ENCODE measurements around the gene KIAA0930. TPM values are rescaled to one million over a fixed set of nuclear protein-coding genes. Genes with fewer than 3 reads are reported as not detected.

KIAA0930 gene
- total and polyA plus RNA-seq, 2 of the 4 experiments (the other 2 are of a cell fraction): 25.3 to 34.1 TPM

DNA sequence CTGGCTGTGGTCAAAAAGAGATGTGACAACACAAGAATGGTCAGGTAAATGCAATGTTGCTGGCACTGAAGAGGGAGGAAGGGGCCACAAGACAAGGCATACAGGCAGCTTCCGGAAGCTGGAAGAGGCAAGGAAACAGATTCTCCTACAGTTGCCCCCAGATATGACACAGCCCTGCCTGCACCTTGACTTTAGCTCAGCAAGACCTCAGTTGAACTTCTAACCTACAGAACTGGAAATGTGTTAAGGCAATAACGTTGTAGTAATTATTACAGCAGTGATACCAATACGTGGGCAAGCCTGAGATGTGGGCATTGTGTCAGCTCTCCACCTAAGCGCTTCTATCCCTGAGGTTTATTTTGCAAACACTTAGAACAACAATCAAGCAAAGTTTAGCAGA is 4.2 kb upstream of the KIAA0930 start:
- CTCF ChIA-PET: no interaction called here

More for the DNA sequence above, 4.2 kb upstream of the KIAA0930 start:
- Histone ChIP-seq H2BK15ac (ENCODE audit: low read depth, low read length) (peak overlapping the region; percentile 5; the same call in 2 of the 3 replicates), H4K91ac (ENCODE audit: insufficient read depth, low read depth, low read length) (peak overlapping the region; percentile 2; the same call in 1 of the 2 replicates), H3K9me3 (ENCODE audit: control insufficient read depth, insufficient read depth, low read length) (no peaks in the 10 kb centered on the region), H3K9me1 (ENCODE audit: insufficient read depth, low read length) (peaks cover 8% of the 10 kb centered on the region), H3K4me3 (ENCODE audit: insufficient read depth, low read depth, low read length) (no peak overlapping the region), H3K4ac (ENCODE audit: low read depth, low read length) (peak overlapping the region; percentile 62; the same call in 1 of the 2 replicates), H2AFZ (replicated peaks; ENCODE audit: low read length, poor library complexity) (no peak overlapping the region), H2AK9ac (replicated peaks; ENCODE audit: low read depth, low read length, poor library complexity) (no peak overlapping the region), H4K8ac (ENCODE audit: low read depth in 2 of 2, low read length in 2 of 2) (no peak overlapping the region; a peak in 1 of 4 replicates), H3K4me1 (ENCODE audit: control insufficient read depth, insufficient read depth, low read length) (peaks cover 12% of the 10 kb centered on the region; the same call in 1 of the 2 replicates), H3K4me2 (ENCODE audit: low read depth, low read length) (no peak overlapping the region), H2AK5ac (ENCODE audit: low read depth, low read length) (peak overlapping the region; percentile 70), H3K14ac (replicated peaks; ENCODE audit: low read depth, low read length) (0 out of 2 replicates have a peak overlapping the region, but pooled peaks have one; percentile 67), H3K23ac (ENCODE audit: low read depth, low read length) (no peak overlapping the region), H3K56ac (ENCODE audit: extremely low read depth, insufficient read depth, low read length) (no peak overlapping the region), H3K27me3 (ENCODE audit: control insufficient read depth, insufficient read depth, low read length) (no peaks in the 10 kb centered on the region), H3K18ac (ENCODE audit: low read depth, low read length) (no peak overlapping the region), H2BK120ac (ENCODE audit: low read depth, low read length) (0 out of 2 replicates have a peak overlapping the region, but pooled peaks have one; percentile 47), H4K5ac (ENCODE audit: low read depth, low read length) (no peak overlapping the region), H3K36me3 (ENCODE audit: control insufficient read depth, insufficient read depth, low read length) (no peaks in the 10 kb centered on the region), H2BK5ac (ENCODE audit: low read depth, low read length, poor library complexity, severe bottlenecking) (no peak overlapping the region), H2BK20ac (ENCODE audit: low read depth, low read length) (peak overlapping the region; percentile 66; the same call in 1 of the 2 replicates), H3K27ac (ENCODE audit: insufficient read depth, low read length) (no peak overlapping the region), H3K9ac (ENCODE audit: low read depth, low read length) (no peak overlapping the region), H4K20me1 (ENCODE audit: insufficient read depth, low read length) (0 out of 2 replicates have a peak, but pooled peaks cover 3% of the 10 kb centered on the region), H3K79me1 (ENCODE audit: low read depth in 1 of 2, low read length in 2 of 2) (peaks cover 2 to 6% of the 10 kb centered on the region in 2 experiments; a peak in 2 of 4 replicates)
- TF ChIP-seq RAD21 (IDR thresholded peaks at IDR 0.05; ENCODE audit: low read length): no peak
- no peak for TF ChIP-seq MXI1 (IDR thresholded peaks at IDR 0.05; ENCODE audit: borderline replicate concordance, low read depth, low read length)
- no peak for TF ChIP-seq MAFK (IDR thresholded peaks at IDR 0.05; ENCODE audit: low read depth, low read length)
- TF ChIP-seq BHLHE40 (IDR thresholded peaks at IDR 0.05; ENCODE audit: low read depth, low read length): no peak
- TF ChIP-seq FOS (IDR thresholded peaks at IDR 0.05; ENCODE audit: low read depth, low read length): no peak
- no peak for TF ChIP-seq NFE2L2 (IDR thresholded peaks at IDR 0.05; ENCODE audit: low read depth, low read length)
- TF ChIP-seq CEBPB (IDR thresholded peaks at IDR 0.05; ENCODE audit: low read depth, low read length): no peak
- TF ChIP-seq POLR2A (IDR thresholded peaks at IDR 0.05; ENCODE audit: low read depth, low read length): no peak
- no peak for TF ChIP-seq SMC3 (IDR thresholded peaks at IDR 0.05; ENCODE audit: low read depth, low read length)
- TF ChIP-seq, protein P1, sequence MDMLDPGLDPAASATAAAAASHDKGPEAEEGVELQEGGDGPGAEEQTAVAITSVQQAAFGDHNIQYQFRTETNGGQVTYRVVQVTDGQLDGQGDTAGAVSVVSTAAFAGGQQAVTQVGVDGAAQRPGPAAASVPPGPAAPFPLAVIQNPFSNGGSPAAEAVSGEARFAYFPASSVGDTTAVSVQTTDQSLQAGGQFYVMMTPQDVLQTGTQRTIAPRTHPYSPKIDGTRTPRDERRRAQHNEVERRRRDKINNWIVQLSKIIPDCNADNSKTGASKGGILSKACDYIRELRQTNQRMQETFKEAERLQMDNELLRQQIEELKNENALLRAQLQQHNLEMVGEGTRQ (IDR thresholded peaks at IDR 0.05; ENCODE audit: low read depth, low read length): no peak
- no peak for TF ChIP-seq CTCF (conservative IDR thresholded peaks at IDR 0.05; ENCODE audit: low read depth, low read length)
- TF ChIP-seq MAZ (IDR thresholded peaks at IDR 0.05; ENCODE audit: borderline replicate concordance, low read depth, low read length): no peak
- no peak for TF ChIP-seq RFX5 (IDR thresholded peaks at IDR 0.05; ENCODE audit: low read depth, low read length)
- DNase-seq (no peak), ATAC-seq (ENCODE audit: low read depth) (no peak)
- in situ Hi-C loops (cut with MboI; ENCODE audit: low sequenced_read_pairs) (no loop called here), intact Hi-C loops (cut with micrococcal nuclease) (no loop called here), dilution Hi-C loops (cut with HindIII; ENCODE audit: low sequenced_read_pairs, unreplicated experiment) (no loop called here)
- BruUV-seq (replicated peaks): no TSS peak
- POLR2A ChIA-PET (ENCODE audit: unreplicated experiment): no interaction called here
- no CpG with 5 or more reads among the region's 4 CpGs for WGBS, 2 experiments (ENCODE audit: extremely low coverage in 2 of 2, insufficient read length in 1 of 2)
